Type B pancreatic cell (in vitro differentiated cells): Measurements from ENCODE around the gene PLA2R1. TPM values are rescaled to one million over a fixed set of nuclear protein-coding genes. Genes with fewer than 3 reads are reported as not detected.

Experiments
- DNase-seq: peaks from one replicate; pipeline ENCODE4 v3.0.0; 2021; ENCODE audit warnings: mixed read lengths; ENCODE audit not compliant: unreplicated experiment; ENCODE audit errors: extremely low spot score
- H3K27ac Mint-ChIP-seq: 2 replicates; pipeline ENCODE4 v1.8.0; 2021; ENCODE audit warnings: mild to moderate bottlenecking, mixed read lengths
- H3K27me3 Mint-ChIP-seq: 2 replicates; pipeline ENCODE4 v1.8.0; 2021; ENCODE audit warnings: mixed read lengths
- H3K36me3 Mint-ChIP-seq: 2 replicates; pipeline ENCODE4 v1.8.0; 2021; ENCODE audit warnings: mixed read lengths
- H3K4me1 Mint-ChIP-seq: one replicate; pipeline ENCODE4 v1.8.0; 2021; ENCODE audit warnings: mixed read lengths; ENCODE audit not compliant: unreplicated experiment
- H3K4me3 Mint-ChIP-seq: 2 replicates; pipeline ENCODE4 v1.8.0; 2021; ENCODE audit warnings: mild to moderate bottlenecking, mixed read lengths
- H3K9me3 Mint-ChIP-seq: 2 replicates; pipeline ENCODE4 v1.8.0; 2021; ENCODE audit warnings: mixed read lengths
- CTCF ChIP-seq: fragments of 200-600 bp; sonication (generic); conservative IDR thresholded peaks from 2 replicates; pipeline ENCODE4 v1.5.0; 2021; ENCODE audit warnings: antibody characterized with exemption, mild to moderate bottlenecking
- total RNA-seq: library from RNA; stranded (reverse); gene quantifications from 2 replicates; pipeline ENCODE4 v1.2.1, GENCODE V29; 2021; ENCODE audit warnings: low replicate concordance

Gene PLA2R1
- total RNA-seq, 1 donor from 2014 or later = 3.6 TPM

- H3K4me3 Mint-ChIP-seq = no peak overlapping the region
- no peaks in the 10 kb centered on the region for H3K9me3 Mint-ChIP-seq
- H3K36me3 Mint-ChIP-seq = no peaks in the 10 kb centered on the region
- peaks cover 26% of the 10 kb centered on the region for H3K27me3 Mint-ChIP-seq
- H3K4me1 Mint-ChIP-seq = no peaks in the 10 kb centered on the region
- no peak overlapping the region for H3K27ac Mint-ChIP-seq
- peak; percentile 56 for TF ChIP-seq CTCF
- DNase-seq = no peak
Observed at GRCh38 chr2:159989249-159989648, 73.2 kb downstream of the PLA2R1 start.

- peaks cover 26% of the 10 kb centered on the region for H3K27me3 Mint-ChIP-seq
- no peak overlapping the region for H3K4me3 Mint-ChIP-seq
- DNase-seq = no peak
- no peaks in the 10 kb centered on the region for H3K9me3 Mint-ChIP-seq
- no peaks in the 10 kb centered on the region for H3K4me1 Mint-ChIP-seq
- TF ChIP-seq CTCF = no peak
- H3K36me3 Mint-ChIP-seq = no peaks in the 10 kb centered on the region
- no peak overlapping the region for H3K27ac Mint-ChIP-seq
Observed at GRCh38 chr2:159988412-159988970, 73.9 kb downstream of the PLA2R1 start.

GRCh38 chr2:159987181-159987580, 75.2 kb downstream of the PLA2R1 start:
- H3K9me3 Mint-ChIP-seq = no peaks in the 10 kb centered on the region
- no peak for TF ChIP-seq CTCF
- peaks cover 24% of the 10 kb centered on the region for H3K27me3 Mint-ChIP-seq
- no peak for DNase-seq
- no peak overlapping the region for H3K27ac Mint-ChIP-seq
- H3K36me3 Mint-ChIP-seq = no peaks in the 10 kb centered on the region
- H3K4me1 Mint-ChIP-seq = no peaks in the 10 kb centered on the region
- H3K4me3 Mint-ChIP-seq = no peak overlapping the region

DNA sequence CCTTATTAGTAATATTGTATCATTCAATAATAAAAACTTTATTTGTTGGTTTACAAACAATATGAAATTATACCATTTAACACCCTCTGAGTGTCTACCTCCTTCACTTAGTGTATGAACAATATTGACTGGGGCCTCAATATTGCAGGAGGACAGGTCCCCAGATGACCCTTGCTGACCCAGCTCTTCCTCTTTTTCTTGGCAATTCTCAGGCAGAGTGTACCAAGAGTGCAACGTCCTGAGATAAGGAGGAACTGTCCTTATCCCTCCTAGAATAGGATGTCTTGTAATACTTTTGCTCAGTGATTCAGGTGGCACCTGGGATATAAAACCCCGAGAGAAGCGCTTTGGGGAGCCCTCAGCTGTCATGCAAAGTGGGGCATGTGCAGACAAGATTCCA, 76.8 kb downstream of the PLA2R1 start:
- no peak overlapping the region for H3K27ac Mint-ChIP-seq
- DNase-seq = no peak
- no peak for TF ChIP-seq CTCF
- H3K9me3 Mint-ChIP-seq = no peaks in the 10 kb centered on the region
- H3K4me3 Mint-ChIP-seq = no peak overlapping the region
- peaks cover 24% of the 10 kb centered on the region for H3K27me3 Mint-ChIP-seq
- H3K4me1 Mint-ChIP-seq = no peaks in the 10 kb centered on the region
- no peaks in the 10 kb centered on the region for H3K36me3 Mint-ChIP-seq

- peaks cover 16% of the 10 kb centered on the region for H3K27me3 Mint-ChIP-seq
- H3K9me3 Mint-ChIP-seq = no peaks in the 10 kb centered on the region
- no peaks in the 10 kb centered on the region for H3K36me3 Mint-ChIP-seq
- no peaks in the 10 kb centered on the region for H3K4me1 Mint-ChIP-seq
- no peak for TF ChIP-seq CTCF
- no peak for DNase-seq
- H3K27ac Mint-ChIP-seq = no peak overlapping the region
- no peak overlapping the region for H3K4me3 Mint-ChIP-seq
Observed at GRCh38 chr2:159984034-159984433, 78.4 kb downstream of the PLA2R1 start.
